ENCODE data around the gene CYP2W1.

GRCh38 chr7:983004-983615, at the start of gene CYP2W1:
- no peak for TF ChIP-seq POLR2A (IDR thresholded peaks at IDR 0.05)
- TF ChIP-seq, protein P1, sequence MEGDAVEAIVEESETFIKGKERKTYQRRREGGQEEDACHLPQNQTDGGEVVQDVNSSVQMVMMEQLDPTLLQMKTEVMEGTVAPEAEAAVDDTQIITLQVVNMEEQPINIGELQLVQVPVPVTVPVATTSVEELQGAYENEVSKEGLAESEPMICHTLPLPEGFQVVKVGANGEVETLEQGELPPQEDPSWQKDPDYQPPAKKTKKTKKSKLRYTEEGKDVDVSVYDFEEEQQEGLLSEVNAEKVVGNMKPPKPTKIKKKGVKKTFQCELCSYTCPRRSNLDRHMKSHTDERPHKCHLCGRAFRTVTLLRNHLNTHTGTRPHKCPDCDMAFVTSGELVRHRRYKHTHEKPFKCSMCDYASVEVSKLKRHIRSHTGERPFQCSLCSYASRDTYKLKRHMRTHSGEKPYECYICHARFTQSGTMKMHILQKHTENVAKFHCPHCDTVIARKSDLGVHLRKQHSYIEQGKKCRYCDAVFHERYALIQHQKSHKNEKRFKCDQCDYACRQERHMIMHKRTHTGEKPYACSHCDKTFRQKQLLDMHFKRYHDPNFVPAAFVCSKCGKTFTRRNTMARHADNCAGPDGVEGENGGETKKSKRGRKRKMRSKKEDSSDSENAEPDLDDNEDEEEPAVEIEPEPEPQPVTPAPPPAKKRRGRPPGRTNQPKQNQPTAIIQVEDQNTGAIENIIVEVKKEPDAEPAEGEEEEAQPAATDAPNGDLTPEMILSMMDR (IDR thresholded peaks at IDR 0.05), result no peak
